Fibroblast of the aortic adventitia (primary cell): ENCODE results near the gene NUDT8. TPM values are rescaled to one million over a fixed set of nuclear protein-coding genes. Genes with fewer than 3 reads are reported as not detected.
"Not testable (repeated sequence)": the region's sequence is repeated elsewhere in the genome, so short reads cannot be mapped to it uniquely, and the experiment has no call there.

ENCODE experiments used
- DNase-seq: peaks from one replicate; pipeline ENCODE4 v3.0.0-alpha.2; 2010; ENCODE audit warnings: low read depth
- H3K4me3 ChIP-seq: 2 replicates; pipeline ENCODE4 v1.5.1; 2011; ENCODE audit warnings: low read depth, mild to moderate bottlenecking, control low read depth, low read length, moderate library complexity
- total RNA-seq: library from RNA; depleted of rRNA; stranded (reverse); fragments of >200 nt; gene quantifications from 2 replicates; pipeline ENCODE4 v1.2.3, GENCODE V29; 2012; ENCODE audit warnings: low replicate concordance
- TF ChIP-seq, protein P1 (sequence below): IDR thresholded peaks from 2 replicates; pipeline ENCODE4 v1.5.1; 2011; ENCODE audit warnings: mild to moderate bottlenecking, low read length, control low read depth, inconsistent platforms; ENCODE audit not compliant: insufficient read depth

NUDT8 gene
- total RNA-seq, 1 donor, result 8.4 TPM

DNA sequence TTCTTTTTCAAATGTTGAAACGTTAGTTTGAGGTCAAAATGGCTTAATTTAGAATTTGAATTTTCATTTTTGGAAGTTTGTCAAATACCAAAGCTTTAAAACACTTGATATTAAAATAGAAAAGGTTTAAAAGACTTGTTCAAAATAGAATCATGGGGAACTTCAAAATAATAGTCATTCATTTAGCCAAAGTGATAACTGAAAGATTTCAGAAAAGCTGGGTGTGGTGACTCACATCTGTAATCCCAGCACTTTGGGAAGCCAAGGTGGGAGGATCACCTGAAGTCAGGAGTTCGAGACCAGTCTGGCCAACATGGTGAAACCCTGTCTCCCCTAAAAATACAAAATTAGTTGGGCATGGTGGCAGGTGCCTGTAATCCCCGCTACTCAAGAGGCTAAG is 35.3 kb downstream of the NUDT8 start:
- H3K4me3 ChIP-seq, result no peak overlapping the region
- DNase-seq, result no peak
- TF ChIP-seq, protein P1, sequence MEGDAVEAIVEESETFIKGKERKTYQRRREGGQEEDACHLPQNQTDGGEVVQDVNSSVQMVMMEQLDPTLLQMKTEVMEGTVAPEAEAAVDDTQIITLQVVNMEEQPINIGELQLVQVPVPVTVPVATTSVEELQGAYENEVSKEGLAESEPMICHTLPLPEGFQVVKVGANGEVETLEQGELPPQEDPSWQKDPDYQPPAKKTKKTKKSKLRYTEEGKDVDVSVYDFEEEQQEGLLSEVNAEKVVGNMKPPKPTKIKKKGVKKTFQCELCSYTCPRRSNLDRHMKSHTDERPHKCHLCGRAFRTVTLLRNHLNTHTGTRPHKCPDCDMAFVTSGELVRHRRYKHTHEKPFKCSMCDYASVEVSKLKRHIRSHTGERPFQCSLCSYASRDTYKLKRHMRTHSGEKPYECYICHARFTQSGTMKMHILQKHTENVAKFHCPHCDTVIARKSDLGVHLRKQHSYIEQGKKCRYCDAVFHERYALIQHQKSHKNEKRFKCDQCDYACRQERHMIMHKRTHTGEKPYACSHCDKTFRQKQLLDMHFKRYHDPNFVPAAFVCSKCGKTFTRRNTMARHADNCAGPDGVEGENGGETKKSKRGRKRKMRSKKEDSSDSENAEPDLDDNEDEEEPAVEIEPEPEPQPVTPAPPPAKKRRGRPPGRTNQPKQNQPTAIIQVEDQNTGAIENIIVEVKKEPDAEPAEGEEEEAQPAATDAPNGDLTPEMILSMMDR, result no peak

DNA sequence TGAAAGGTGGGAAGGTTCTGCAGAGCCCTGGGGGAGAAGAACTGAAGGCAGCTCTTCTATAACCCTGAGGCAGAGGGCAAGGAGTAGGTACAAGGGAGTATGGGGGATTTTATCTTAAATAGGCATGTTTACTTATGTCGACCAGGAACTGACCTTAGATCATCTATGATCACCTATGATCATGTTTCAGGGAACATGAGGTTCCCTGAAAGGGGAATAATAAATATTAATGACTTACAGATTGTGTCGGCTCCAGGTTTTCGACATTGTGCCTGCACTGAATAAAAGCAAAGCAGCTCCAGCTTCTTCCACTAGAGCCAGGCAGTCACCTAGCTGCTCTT is 36.2 kb downstream of the NUDT8 start:
- TF ChIP-seq, protein P1, result no peak

DNA sequence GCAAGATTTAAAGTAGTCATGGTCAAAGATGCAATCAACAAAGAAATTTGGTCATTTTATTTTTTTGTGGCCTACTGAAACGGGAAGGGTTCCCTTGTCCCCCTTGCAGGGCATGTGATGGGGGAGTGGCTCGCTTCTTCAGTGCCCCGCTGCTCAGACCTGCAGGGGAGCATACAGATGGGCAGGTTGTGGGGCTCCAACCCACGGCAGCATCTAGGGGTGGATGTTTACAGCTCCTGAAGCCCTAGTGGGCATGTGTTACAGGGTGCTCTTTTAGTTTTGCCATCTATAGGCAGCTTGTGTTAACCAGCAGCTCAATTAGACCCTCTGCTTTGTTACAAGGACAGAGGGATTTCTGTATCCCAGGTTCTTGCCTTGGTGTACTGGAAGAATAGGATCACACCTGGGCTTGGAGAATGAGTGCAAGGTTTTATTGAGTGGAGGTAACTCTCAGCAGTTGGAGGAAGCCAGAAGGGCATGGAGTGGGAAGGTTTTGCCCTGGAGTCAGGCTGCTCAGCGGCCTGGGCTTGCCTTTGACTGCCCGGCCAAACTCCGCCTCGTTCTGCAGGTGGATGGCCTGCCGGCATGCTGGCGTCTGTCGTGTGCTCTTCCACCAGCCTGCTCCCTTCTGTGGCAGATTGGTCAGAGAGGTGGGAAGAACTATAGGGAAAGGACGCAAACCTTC is 36.7 kb downstream of the NUDT8 start:
- no peak for DNase-seq
- no peak overlapping the region for H3K4me3 ChIP-seq
- TF ChIP-seq, protein P1, result no peak

More for the DNA sequence above, 36.2 kb downstream of the NUDT8 start:
- DNase-seq, result no peak
- H3K4me3 ChIP-seq, result no peak overlapping the region

DNA sequence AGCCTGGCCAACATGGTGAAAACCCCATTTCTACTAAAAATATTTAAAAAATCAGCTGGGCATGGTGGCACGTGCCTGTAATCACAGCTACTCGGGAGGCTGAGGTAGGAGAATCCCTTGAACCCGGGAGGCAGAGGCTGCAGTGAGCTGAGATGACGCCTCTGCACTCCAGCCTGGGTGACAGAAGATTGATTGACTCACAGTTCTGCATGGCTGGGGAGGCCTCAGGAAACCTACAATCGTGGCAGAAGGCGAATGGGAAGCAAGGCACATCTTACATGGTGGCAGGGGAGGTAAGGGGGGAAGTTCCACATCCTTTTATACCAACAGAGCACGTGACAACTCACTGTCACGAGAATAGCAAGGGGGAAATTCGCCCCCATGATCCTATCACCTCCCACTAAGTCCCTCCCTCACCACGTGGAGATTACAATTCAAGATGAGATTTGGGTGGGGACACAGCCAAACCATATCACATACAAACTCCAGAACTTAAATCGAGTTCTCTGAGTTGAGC is 40.8 kb downstream of the NUDT8 start:
- not testable (repeated sequence) for DNase-seq, H3K4me3 ChIP-seq

DNA sequence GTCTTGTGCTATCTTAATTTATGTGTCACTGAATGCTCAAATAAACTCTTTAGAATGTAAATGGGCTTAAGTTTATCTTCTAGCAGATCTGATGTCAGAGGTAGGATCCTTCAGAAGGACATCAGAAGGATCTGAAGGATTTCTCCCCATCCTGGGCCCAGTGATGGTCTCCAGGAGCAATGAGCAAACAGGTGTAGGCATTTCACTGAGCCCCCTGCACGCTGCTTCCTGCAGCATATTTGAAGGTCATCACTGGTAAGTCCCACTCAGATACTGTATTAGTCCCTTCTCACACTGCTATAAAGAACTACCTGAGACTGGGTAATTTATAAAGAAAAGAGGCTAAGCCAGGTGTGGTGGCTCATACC is 41.6 kb downstream of the NUDT8 start:
- DNase-seq, result no peak
- H3K4me3 ChIP-seq, result no peak overlapping the region
- TF ChIP-seq, protein P1, result no peak

DNA sequence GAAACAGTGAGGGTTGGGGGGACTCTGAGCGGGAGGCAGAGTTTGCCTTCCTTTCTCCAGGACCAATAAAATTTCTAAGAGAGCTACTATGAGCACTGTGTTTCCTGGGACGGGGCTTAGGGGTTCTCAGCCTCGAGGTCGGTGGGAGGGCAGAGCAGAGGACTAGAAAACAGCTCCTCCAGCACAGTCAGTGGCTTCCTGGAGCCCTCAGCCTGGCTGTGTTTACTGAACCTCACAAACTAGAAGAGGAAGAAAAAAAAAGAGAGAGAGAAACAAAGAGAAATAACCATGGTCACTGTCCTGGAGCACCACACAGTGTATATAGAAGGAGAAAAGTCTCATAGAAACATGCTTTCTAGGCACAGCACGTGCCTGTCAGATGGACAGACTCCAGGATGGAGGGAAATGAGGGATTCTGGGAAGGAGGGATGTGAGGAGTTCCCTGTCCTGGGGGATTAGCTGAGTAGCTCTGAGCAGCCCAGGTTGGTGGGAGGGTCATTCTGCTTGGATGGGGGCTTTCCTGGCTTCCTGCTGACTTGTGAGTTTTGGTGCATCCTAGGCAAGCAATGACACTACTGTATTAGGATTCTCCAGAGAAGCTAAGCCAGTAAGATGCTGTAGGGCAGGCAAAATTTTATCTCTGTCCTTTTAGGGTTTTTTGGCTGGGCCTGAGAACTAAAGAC is 43.0 kb downstream of the NUDT8 start:
- H3K4me3 ChIP-seq, result no peak overlapping the region
- TF ChIP-seq, protein P1, result no peak
- DNase-seq, result no peak

DNA sequence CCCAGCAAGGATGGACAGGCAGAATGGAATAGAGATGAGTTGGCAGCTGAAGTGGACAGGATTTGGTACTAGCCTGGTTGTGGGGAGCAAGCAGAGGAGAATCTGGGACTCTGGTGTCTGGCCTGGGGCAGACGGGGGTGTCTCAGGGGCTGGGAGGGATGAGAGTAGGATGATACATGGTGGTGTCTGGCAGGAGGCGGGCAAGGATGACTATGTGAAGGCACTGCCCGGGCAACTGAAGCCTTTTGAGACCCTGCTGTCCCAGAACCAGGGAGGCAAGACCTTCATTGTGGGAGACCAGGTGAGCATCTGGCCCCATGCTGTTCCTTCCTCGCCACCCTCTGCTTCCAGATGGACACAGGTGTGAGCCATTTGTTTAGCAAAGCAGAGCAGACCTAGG is 43.8 kb downstream of the NUDT8 start:
- TF ChIP-seq, protein P1, result no peak
- DNase-seq, result no peak
- no peak overlapping the region for H3K4me3 ChIP-seq
